ENCODE results near the gene CTIF.

GRCh38 chr18:48621815-48622555 lies 83.2 kb downstream of the CTIF start:
- no peak for TF ChIP-seq EP300 (IDR thresholded peaks at IDR 0.05; ENCODE audit: low read depth)
- TF ChIP-seq CTCF (IDR thresholded peaks at IDR 0.05) = no peak
- TF ChIP-seq POLR2AphosphoS5 (IDR thresholded peaks at IDR 0.05) = no peak

Measured in transverse colon (tissue), 4 donors.